ENCODE measurements around the gene SLC43A1. TPM values are rescaled to one million over a fixed set of nuclear protein-coding genes. Genes with fewer than 3 reads are reported as not detected.
A peak's percentile ranks its signal among the peaks of the same experiment; 100 is the strongest.

Gene SLC43A1
- polyA plus RNA-seq, 3 donors: 5.4 to 6.2 (median 5.8) TPM

DNA sequence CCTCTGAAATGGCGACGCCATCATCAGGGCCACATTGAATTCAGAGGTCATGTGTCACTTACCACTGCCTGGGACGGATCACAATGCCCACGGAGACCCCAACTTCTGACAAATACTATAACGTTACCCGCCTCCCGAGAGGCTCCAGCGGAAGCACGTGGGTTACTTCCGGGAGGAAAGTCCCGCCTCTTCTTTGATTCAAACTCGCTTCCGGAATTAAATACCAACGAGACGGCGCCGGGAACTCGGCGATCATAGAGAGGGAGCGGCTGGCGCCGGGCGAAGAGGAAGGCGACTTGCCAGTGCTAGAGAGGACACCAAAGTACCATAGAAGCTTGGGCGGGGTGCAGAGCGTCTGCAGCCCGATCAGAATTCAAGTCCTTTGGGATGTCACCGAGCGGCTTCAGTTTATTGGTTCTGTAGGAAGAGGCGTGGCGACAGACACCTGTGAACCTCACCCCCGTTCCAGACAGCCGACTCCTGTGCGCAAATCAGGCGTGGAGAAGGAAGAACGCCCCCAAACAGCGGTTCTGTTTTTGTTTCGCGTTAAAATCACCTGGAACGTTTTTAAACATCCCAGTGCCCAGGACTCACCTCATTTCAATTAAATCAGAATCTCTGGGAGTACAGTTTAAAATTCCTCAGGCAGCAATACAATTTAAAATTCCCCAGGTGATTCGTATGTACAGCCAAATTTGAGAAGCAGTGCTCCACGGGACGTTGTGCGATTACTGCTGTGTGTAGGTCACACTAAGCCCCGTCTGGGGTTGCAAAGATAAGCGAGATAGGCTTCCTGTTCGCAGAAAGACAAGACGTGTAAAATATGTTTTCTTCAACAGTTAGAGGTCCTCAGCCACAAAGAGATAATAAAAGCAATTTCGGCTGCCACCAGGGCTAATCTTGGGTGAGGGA is 15.3 kb upstream of the SLC43A1 start, which contains the start of gene TIMM10:
TIMM10 (minus strand) TSS at position 159 of the 912 bp plus-strand sequence. CDS start 565 bp downstream, outside the sequence.
- peaks cover 0 to 3% (median 0%) of the 10 kb centered on the region in 3 donors for H3K27me3 Mint-ChIP-seq (ENCODE audit: low read depth in 3 of 3)
- peak within 1 kb of the TSS; percentile 79 to 93 (median 89) for H3K27ac Mint-ChIP-seq
- H3K9me3 Mint-ChIP-seq: no peaks in the 10 kb centered on the region
- peak within 1 kb of the TSS; percentile 95 to 98 for H3K4me3 Mint-ChIP-seq
- peaks cover 12 to 13% of the 10 kb centered on the region in 2 donors for H3K36me3 Mint-ChIP-seq
- peak within 1 kb of the TSS; percentile 98 for H3K4me2 ChIP-seq (replicated peaks; ENCODE audit: extremely low read depth, low read length, poor library complexity, severe bottlenecking)
- no peaks in the 10 kb centered on the region for H3K9me3 ChIP-seq (replicated peaks in 1 of 2; ENCODE audit: control insufficient read depth in 1 of 2, insufficient read depth in 1 of 2, low read length in 2 of 2)
- H2AFZ ChIP-seq (ENCODE audit: insufficient read depth, low read depth, low read length, poor library complexity, severe bottlenecking): peak within 1 kb of the TSS; percentile 90
- peak within 1 kb of the TSS; percentile 32 to 91 for H3K27ac ChIP-seq (ENCODE audit: low read depth in 1 of 2, low read length in 2 of 2)
- H4K20me1 ChIP-seq (ENCODE audit: insufficient read depth, low read length): no peaks in the 10 kb centered on the region
- peak within 1 kb of the TSS; percentile 79 to 98 (median 80) for H3K4me3 ChIP-seq (replicated peaks in 1 of 3; ENCODE audit: low read depth in 2 of 3, low read length in 3 of 3)
- H3K79me2 ChIP-seq (ENCODE audit: insufficient read depth, low read length): peaks cover 23% of the 10 kb centered on the region
- H3K27me3 ChIP-seq (ENCODE audit: control insufficient read depth in 2 of 2, insufficient read depth in 2 of 2, low read length in 2 of 2): no peaks in the 10 kb centered on the region
- WGBS (ENCODE audit: insufficient coverage): under 1% methylated on average over 40 of the region's 49 CpGs
- TF ChIP-seq, protein P1, sequence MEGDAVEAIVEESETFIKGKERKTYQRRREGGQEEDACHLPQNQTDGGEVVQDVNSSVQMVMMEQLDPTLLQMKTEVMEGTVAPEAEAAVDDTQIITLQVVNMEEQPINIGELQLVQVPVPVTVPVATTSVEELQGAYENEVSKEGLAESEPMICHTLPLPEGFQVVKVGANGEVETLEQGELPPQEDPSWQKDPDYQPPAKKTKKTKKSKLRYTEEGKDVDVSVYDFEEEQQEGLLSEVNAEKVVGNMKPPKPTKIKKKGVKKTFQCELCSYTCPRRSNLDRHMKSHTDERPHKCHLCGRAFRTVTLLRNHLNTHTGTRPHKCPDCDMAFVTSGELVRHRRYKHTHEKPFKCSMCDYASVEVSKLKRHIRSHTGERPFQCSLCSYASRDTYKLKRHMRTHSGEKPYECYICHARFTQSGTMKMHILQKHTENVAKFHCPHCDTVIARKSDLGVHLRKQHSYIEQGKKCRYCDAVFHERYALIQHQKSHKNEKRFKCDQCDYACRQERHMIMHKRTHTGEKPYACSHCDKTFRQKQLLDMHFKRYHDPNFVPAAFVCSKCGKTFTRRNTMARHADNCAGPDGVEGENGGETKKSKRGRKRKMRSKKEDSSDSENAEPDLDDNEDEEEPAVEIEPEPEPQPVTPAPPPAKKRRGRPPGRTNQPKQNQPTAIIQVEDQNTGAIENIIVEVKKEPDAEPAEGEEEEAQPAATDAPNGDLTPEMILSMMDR (IDR thresholded peaks at IDR 0.05): no peak
- peak; percentile 86 to 92 (median 87) for DNase-seq
- peaks cover 18% of the 10 kb centered on the region for H3K4me1 Mint-ChIP-seq
- intact Hi-C loops (cut with micrococcal nuclease): loop anchor here in 1 of 2 donors (10.0 kb wide), 1 partner anchor 174 kb away; no protein-coding TSS in a partner anchor
- peak within 1 kb of the TSS; percentile 73 for H3K9ac ChIP-seq (ENCODE audit: insufficient read depth, low read length, poor library complexity, severe bottlenecking)
- peaks cover 5 to 8% of the 10 kb centered on the region in 2 donors for H3K36me3 ChIP-seq (replicated peaks in 1 of 2; ENCODE audit: control insufficient read depth in 1 of 2, insufficient read depth in 2 of 2, low read length in 2 of 2)
- H3K4me1 ChIP-seq (ENCODE audit: control insufficient read depth in 1 of 2, insufficient read depth in 2 of 2, low read length in 2 of 2): peaks cover 23 to 27% of the 10 kb centered on the region in 2 donors

DNA sequence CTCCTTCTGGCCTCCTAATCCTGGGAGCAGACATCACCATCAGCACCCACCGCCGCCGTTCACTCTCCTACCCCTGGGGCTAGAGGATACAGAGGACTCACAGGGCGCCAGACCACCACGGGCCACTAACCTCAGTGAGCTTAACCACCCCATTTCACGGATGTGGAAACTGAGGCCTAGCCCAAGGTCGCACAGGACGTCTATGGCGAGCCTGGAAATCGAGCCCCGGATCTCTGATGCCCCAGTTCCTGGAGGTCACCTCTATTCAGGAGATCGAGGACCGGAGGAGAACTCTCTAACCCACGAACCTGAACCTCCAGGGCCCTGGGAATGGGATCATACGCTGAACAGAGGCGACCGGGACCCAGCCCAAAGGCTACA is 14.7 kb upstream of the SLC43A1 start:
- DNase-seq: no peak
- H3K36me3 Mint-ChIP-seq: peaks cover 12 to 16% of the 10 kb centered on the region in 2 donors
- TF ChIP-seq, protein P1 (IDR thresholded peaks at IDR 0.05): no peak
- peaks cover 0 to 1% (median 0%) of the 10 kb centered on the region in 7 donors for H3K9me3 Mint-ChIP-seq
- Histone ChIP-seq H3K9ac (ENCODE audit: insufficient read depth, low read length, poor library complexity, severe bottlenecking) (peak overlapping the region; percentile 73), H2AFZ (ENCODE audit: insufficient read depth, low read depth, low read length, poor library complexity, severe bottlenecking) (peak overlapping the region; percentile 90), H3K4me3 (replicated peaks in 1 of 3; ENCODE audit: low read depth in 2 of 3, low read length in 3 of 3) (peak overlapping the region; percentile 79 to 98 (median 80)), H3K36me3 (replicated peaks in 1 of 2; ENCODE audit: control insufficient read depth in 1 of 2, insufficient read depth in 2 of 2, low read length in 2 of 2) (peaks cover 5 to 8% of the 10 kb centered on the region in 2 donors), H3K27ac (ENCODE audit: low read depth in 1 of 2, low read length in 2 of 2) (peak overlapping the region; percentile 32 to 91), H3K4me1 (ENCODE audit: control insufficient read depth in 1 of 2, insufficient read depth in 2 of 2, low read length in 2 of 2) (peaks cover 23 to 27% of the 10 kb centered on the region in 2 donors), H3K79me2 (ENCODE audit: insufficient read depth, low read length) (peaks cover 23% of the 10 kb centered on the region), H4K20me1 (ENCODE audit: insufficient read depth, low read length) (no peaks in the 10 kb centered on the region), H3K27me3 (ENCODE audit: control insufficient read depth in 2 of 2, insufficient read depth in 2 of 2, low read length in 2 of 2) (no peaks in the 10 kb centered on the region), H3K4me2 (replicated peaks; ENCODE audit: extremely low read depth, low read length, poor library complexity, severe bottlenecking) (peak overlapping the region; percentile 98), H3K9me3 (replicated peaks in 1 of 2; ENCODE audit: control insufficient read depth in 1 of 2, insufficient read depth in 1 of 2, low read length in 2 of 2) (no peaks in the 10 kb centered on the region)
- intact Hi-C loops (cut with micrococcal nuclease): loop anchor here in 1 of 2 donors (10.0 kb wide), 1 partner anchor 175 kb away; no protein-coding TSS in a partner anchor
- peak overlapping the region; percentile 79 to 93 (median 89) for H3K27ac Mint-ChIP-seq
- peaks cover 0 to 3% (median 0%) of the 10 kb centered on the region in 3 donors for H3K27me3 Mint-ChIP-seq (ENCODE audit: low read depth in 3 of 3)
- WGBS (ENCODE audit: insufficient coverage): 2% methylated on average over 17 of the region's 17 CpGs
- H3K4me1 Mint-ChIP-seq: peaks cover 18% of the 10 kb centered on the region
- H3K4me3 Mint-ChIP-seq: peak overlapping the region; percentile 95 to 98
